Activated T-helper 1 cell treated with anti-CD3 and anti-CD28 coated beads, Interleukin-12 subunit alpha, Interleukin-12 subunit beta, Interleukin-2, Interleukin-4 antibody, amounts not matched to agents 30 ng/mL and 10 ng/mL and 1 ng/mL, durations not matched to agents 14 hours and 24 hours and 36 hours (primary cell): ENCODE data around the gene MS4A10. TPM values are rescaled to one million over a fixed set of nuclear protein-coding genes. Genes with fewer than 3 reads are reported as not detected.

Experiments
- DNase-seq: peaks from one replicate; pipeline ENCODE4 v3.0.0; 2021; ENCODE audit warnings: low spot score
- H3K27ac Mint-ChIP-seq: one replicate; pipeline ENCODE4 v1.8.0; 2021; ENCODE audit warnings: mild to moderate bottlenecking, mixed read lengths
- H3K27me3 Mint-ChIP-seq: one replicate; pipeline ENCODE4 v1.8.0; 2022; ENCODE audit warnings: mild to moderate bottlenecking, moderate library complexity, mixed read lengths; ENCODE audit not compliant: insufficient read depth
- H3K36me3 Mint-ChIP-seq: one replicate; pipeline ENCODE4 v1.8.0; 2021; ENCODE audit warnings: low read depth, mixed read lengths
- H3K4me1 Mint-ChIP-seq: one replicate; pipeline ENCODE4 v1.8.0; 2021; ENCODE audit warnings: low read depth, mixed read lengths
- H3K4me3 Mint-ChIP-seq: one replicate; pipeline ENCODE4 v1.8.0; 2021; ENCODE audit warnings: mild to moderate bottlenecking, moderate library complexity, mixed read lengths
- H3K9me3 Mint-ChIP-seq: one replicate; pipeline ENCODE4 v1.8.0; 2021; ENCODE audit warnings: mixed read lengths
- intact Hi-C: fragments of 100-400 bp; cut with micrococcal nuclease; formaldehyde crosslinking; loops from one replicate; pipeline ENCODE4 v1.15.1; 2024
- total RNA-seq: library from RNA; stranded (reverse); gene quantifications from 2 replicates; pipeline ENCODE4 v1.2.3, GENCODE V29; 2022

MS4A10 gene
- total RNA-seq = not detected in 2 replicates

GRCh38 chr11:60785136-60785535 lies at the start of gene MS4A10:
Gene MS4A10, plus strand, starts transcription at chr11:60785333. Its CDS starts 5,003 bp downstream, at chr11:60790336.
- DNase-seq = no peak
- Mint-ChIP-seq H3K27me3 (peaks cover 2% of the 10 kb centered on the region), H3K9me3 (no peaks in the 10 kb centered on the region), H3K27ac (no peak within 1 kb of the TSS), H3K4me1 (no peaks in the 10 kb centered on the region), H3K4me3 (no peak within 1 kb of the TSS), H3K36me3 (no peaks in the 10 kb centered on the region)
- intact Hi-C loops = no loop called here

DNA sequence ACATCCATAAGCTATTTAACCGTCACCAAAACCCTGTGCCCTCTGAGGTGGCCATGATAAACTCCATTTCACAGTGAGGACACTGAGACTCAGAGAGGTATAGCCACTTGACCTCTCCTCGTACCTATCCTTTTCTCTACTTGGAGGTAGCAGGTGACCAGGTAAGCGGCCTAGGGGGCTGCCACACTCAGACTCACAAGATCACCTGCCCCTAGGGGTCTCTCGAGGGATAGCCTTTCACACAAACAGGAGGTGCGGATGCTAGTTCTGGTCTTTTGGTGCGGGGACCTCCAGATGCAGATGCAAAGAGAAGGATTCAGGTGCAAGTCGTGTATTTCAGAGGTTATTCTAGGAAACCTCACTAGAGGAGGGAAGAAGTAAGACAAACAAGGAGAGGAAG lies 46.0 kb upstream of the MS4A10 start:
- Mint-ChIP-seq H3K4me3 (no peak overlapping the region), H3K27ac (no peak overlapping the region), H3K27me3 (peaks cover 2% of the 10 kb centered on the region), H3K4me1 (no peaks in the 10 kb centered on the region), H3K9me3 (no peaks in the 10 kb centered on the region), H3K36me3 (no peaks in the 10 kb centered on the region)
- no peak for DNase-seq
- intact Hi-C loops = no loop called here

DNA sequence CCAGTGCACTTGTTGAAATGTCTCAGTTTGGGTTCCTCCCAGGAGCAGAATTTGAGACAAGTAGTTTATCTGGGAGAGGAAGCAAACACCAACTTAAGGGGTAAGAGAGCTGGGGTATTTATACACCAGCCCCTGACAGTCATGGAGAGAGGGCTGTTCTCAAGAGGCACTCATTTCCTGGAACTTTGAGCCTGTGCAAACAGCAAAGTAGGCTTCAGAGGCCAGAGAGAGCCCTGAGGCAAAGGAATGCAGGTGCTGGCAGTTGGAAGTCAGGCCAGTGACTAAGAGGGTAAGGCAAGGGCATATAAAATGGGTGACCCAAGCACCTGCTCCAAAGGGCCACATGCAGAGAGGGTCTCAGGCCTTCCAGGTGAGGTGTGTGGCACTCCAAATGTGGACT lies 44.6 kb upstream of the MS4A10 start:
- H3K36me3 Mint-ChIP-seq = no peaks in the 10 kb centered on the region
- no peak for DNase-seq
- no peaks in the 10 kb centered on the region for H3K4me1 Mint-ChIP-seq
- H3K9me3 Mint-ChIP-seq = no peaks in the 10 kb centered on the region
- no peak overlapping the region for H3K4me3 Mint-ChIP-seq
- H3K27ac Mint-ChIP-seq = no peak overlapping the region
- H3K27me3 Mint-ChIP-seq = peaks cover 6% of the 10 kb centered on the region
- intact Hi-C loops = no loop called here

GRCh38 chr11:60741421-60741820 lies 43.7 kb upstream of the MS4A10 start:
- no peak for DNase-seq
- no peaks in the 10 kb centered on the region for H3K4me1 Mint-ChIP-seq
- no peak overlapping the region for H3K27ac Mint-ChIP-seq
- intact Hi-C loops = no loop called here
- no peak overlapping the region for H3K4me3 Mint-ChIP-seq
- no peaks in the 10 kb centered on the region for H3K9me3 Mint-ChIP-seq
- peaks cover 8% of the 10 kb centered on the region for H3K27me3 Mint-ChIP-seq
- H3K36me3 Mint-ChIP-seq = no peaks in the 10 kb centered on the region

DNA sequence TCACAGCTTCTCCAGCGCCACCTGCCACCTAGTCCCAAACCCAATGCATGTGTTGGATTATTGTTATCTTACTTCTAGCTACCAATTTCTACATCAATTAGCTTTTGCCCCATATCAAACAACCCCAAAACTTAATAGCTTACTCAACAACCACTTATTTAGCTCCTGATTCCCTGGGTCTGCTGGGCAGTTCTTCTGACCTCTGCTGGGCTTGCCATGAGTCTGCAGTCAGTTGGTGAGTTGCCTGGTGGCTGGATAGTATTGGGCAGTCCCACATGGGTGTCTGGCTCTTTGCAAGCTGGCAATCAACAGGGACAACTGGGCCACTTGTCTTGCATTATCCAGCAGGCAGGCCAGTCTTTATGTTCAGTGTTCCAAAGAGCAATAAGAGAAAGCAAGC lies 42.1 kb upstream of the MS4A10 start:
- DNase-seq = no peak
- Mint-ChIP-seq H3K27me3 (peaks cover 8% of the 10 kb centered on the region), H3K36me3 (no peaks in the 10 kb centered on the region), H3K27ac (no peak overlapping the region), H3K9me3 (peaks cover 5% of the 10 kb centered on the region), H3K4me3 (no peak overlapping the region), H3K4me1 (no peaks in the 10 kb centered on the region)
- intact Hi-C loops = no loop called here

- no peaks in the 10 kb centered on the region for H3K4me1 Mint-ChIP-seq
- no peaks in the 10 kb centered on the region for H3K36me3 Mint-ChIP-seq
- no peak overlapping the region for H3K27ac Mint-ChIP-seq
- DNase-seq = no peak
- H3K4me3 Mint-ChIP-seq = no peak overlapping the region
- peaks cover 5% of the 10 kb centered on the region for H3K9me3 Mint-ChIP-seq
- peaks cover 8% of the 10 kb centered on the region for H3K27me3 Mint-ChIP-seq
- intact Hi-C loops = no loop called here
Observed at GRCh38 chr11:60744114-60744513, 41.0 kb upstream of the MS4A10 start.

GRCh38 chr11:60747359-60747873 lies 37.7 kb upstream of the MS4A10 start:
- Mint-ChIP-seq H3K27ac (no peak overlapping the region), H3K4me3 (no peak overlapping the region), H3K27me3 (peaks cover 5% of the 10 kb centered on the region), H3K4me1 (no peaks in the 10 kb centered on the region), H3K9me3 (peaks cover 5% of the 10 kb centered on the region), H3K36me3 (no peaks in the 10 kb centered on the region)
- no peak for DNase-seq
- intact Hi-C loops = no loop called here

GRCh38 chr11:60748225-60748624 lies 36.9 kb upstream of the MS4A10 start:
- intact Hi-C loops = no loop called here
- Mint-ChIP-seq H3K27me3 (peaks cover 6% of the 10 kb centered on the region), H3K4me3 (no peak overlapping the region), H3K27ac (no peak overlapping the region), H3K9me3 (peaks cover 5% of the 10 kb centered on the region), H3K36me3 (no peaks in the 10 kb centered on the region), H3K4me1 (no peaks in the 10 kb centered on the region)
- no peak for DNase-seq

DNA sequence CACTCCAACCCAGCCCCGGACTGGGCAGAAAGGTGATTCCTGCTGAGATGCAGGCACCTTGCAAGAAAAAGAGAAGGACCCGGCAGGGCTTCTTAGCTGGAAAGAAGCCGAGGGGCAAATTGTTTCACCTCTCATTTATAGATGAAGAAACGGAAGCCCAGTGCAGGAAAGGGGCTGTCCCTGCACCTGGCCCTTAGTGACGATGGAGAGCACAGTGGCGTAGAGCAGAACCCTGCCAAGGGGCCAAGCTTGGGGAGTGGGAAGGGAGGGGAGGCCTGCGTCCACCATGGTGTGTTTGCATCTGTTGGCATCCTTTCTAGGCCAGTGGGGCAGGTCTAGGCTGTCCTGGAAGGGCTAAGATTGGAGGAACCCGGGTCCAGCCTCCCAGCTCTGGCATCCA lies 36.3 kb upstream of the MS4A10 start:
- Mint-ChIP-seq H3K4me1 (no peaks in the 10 kb centered on the region), H3K4me3 (no peak overlapping the region), H3K36me3 (no peaks in the 10 kb centered on the region), H3K27ac (no peak overlapping the region), H3K9me3 (peaks cover 5% of the 10 kb centered on the region), H3K27me3 (peaks cover 8% of the 10 kb centered on the region)
- intact Hi-C loops = no loop called here
- no peak for DNase-seq

GRCh38 chr11:60750911-60751310 lies 34.2 kb upstream of the MS4A10 start:
- H3K4me1 Mint-ChIP-seq = no peaks in the 10 kb centered on the region
- no peak overlapping the region for H3K27ac Mint-ChIP-seq
- no peak overlapping the region for H3K4me3 Mint-ChIP-seq
- H3K36me3 Mint-ChIP-seq = no peaks in the 10 kb centered on the region
- H3K9me3 Mint-ChIP-seq = peaks cover 5% of the 10 kb centered on the region
- intact Hi-C loops = no loop called here
- DNase-seq = no peak
- H3K27me3 Mint-ChIP-seq = peaks cover 4% of the 10 kb centered on the region

DNA sequence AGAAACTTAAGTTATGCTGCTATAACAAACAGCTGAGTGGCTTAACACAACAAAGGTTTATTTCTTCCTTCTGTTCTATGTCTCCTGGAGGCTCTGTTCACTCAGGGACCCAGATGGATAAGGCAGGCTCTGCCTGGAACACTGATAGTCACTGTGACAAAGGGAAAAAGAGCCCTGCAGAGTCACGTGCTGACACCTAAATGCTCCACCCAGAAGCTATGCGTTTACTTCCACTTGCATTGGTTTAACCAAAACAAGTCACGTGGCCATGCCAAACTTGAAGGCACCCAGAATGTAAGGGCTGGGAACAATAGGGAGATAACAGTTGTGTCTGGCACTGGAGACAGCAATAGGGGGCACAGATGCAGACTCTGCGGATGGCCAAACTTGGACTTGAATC lies 31.8 kb upstream of the MS4A10 start:
- no peak for DNase-seq
- H3K9me3 Mint-ChIP-seq = no peaks in the 10 kb centered on the region
- H3K27ac Mint-ChIP-seq = no peak overlapping the region
- H3K36me3 Mint-ChIP-seq = no peaks in the 10 kb centered on the region
- no peaks in the 10 kb centered on the region for H3K4me1 Mint-ChIP-seq
- intact Hi-C loops = no loop called here
- H3K27me3 Mint-ChIP-seq = peaks cover 3% of the 10 kb centered on the region
- H3K4me3 Mint-ChIP-seq = no peak overlapping the region

DNA sequence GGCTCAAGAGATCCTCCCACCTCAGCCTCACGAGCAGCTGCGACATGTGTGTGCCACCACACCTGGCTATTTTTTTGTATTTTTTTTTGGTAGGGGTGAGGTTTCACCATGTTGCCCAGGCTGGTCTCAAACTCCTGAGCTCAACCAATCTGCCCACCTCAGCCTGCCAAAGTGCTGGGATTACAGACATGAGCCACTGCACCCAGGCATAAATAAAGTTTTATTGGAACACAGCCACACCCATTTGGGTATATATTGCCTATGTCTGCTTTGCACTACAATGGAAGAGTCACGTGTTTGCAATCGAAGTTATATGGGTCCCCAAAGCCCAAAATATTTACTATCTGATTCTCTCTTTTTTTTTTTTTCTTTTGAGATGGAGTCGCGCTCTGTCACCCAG lies 30.2 kb upstream of the MS4A10 start:
- Mint-ChIP-seq H3K36me3 (no peaks in the 10 kb centered on the region), H3K9me3 (no peaks in the 10 kb centered on the region), H3K27me3 (peaks cover 14% of the 10 kb centered on the region), H3K4me3 (no peak overlapping the region), H3K4me1 (no peaks in the 10 kb centered on the region), H3K27ac (no peak overlapping the region)
- intact Hi-C loops = no loop called here
- no peak for DNase-seq

GRCh38 chr11:60756307-60757032 lies 28.7 kb upstream of the MS4A10 start, which contains the start of gene MS4A15:
Gene MS4A15, plus strand, starts transcription at chr11:60756867. Its CDS starts 6,867 bp downstream, at chr11:60763734.
- H3K4me1 Mint-ChIP-seq = no peaks in the 10 kb centered on the region
- H3K4me3 Mint-ChIP-seq = no peak within 1 kb of the TSS
- peaks cover 26% of the 10 kb centered on the region for H3K27me3 Mint-ChIP-seq
- intact Hi-C loops = no loop called here
- DNase-seq = no peak
- H3K9me3 Mint-ChIP-seq = no peaks in the 10 kb centered on the region
- H3K36me3 Mint-ChIP-seq = no peaks in the 10 kb centered on the region
- no peak within 1 kb of the TSS for H3K27ac Mint-ChIP-seq
